Measurements from ENCODE around the gene GPD2. TPM values are rescaled to one million over a fixed set of nuclear protein-coding genes. Genes with fewer than 3 reads are reported as not detected.

Gene GPD2
- total RNA-seq: 43.3 and 49.5 TPM in 2 replicates
- long read RNA-seq, full-length matches to known transcripts: 42 of 65 reads
- long read RNA-seq, partial matches to known transcripts: 6 of 65 reads
- long read RNA-seq, other reads (novel, unspliced or antisense): 17 of 65 reads

- peak; percentile 76 for DNase-seq (ENCODE audit: low spot score, unreplicated experiment)
- TF ChIP-seq CTCF (IDR thresholded peaks at IDR 0.05; ENCODE audit: unreplicated experiment): peak; percentile 26
- Mint-ChIP-seq H3K36me3 (ENCODE audit: insufficient read depth) (peaks cover 3% of the 10 kb centered on the region), H3K4me3 (ENCODE audit: low read depth) (peak within 1 kb of the TSS; percentile 82), H3K4me1 (ENCODE audit: low read depth) (peaks cover 38% of the 10 kb centered on the region), H3K9me3 (ENCODE audit: low read depth) (no peaks in the 10 kb centered on the region), H3K27me3 (no peaks in the 10 kb centered on the region), H3K27ac (peak within 1 kb of the TSS; percentile 94)
Measured at GRCh38 chr2:156435718-156436496, at the start of gene GPD2. Gene GPD2, plus strand, starts transcription at chr2:156436379. Its CDS starts 39,727 bp downstream, at chr2:156476106.

- no peak for DNase-seq (ENCODE audit: low spot score, unreplicated experiment)
- no peaks in the 10 kb centered on the region for H3K36me3 Mint-ChIP-seq (ENCODE audit: insufficient read depth)
- H3K27me3 Mint-ChIP-seq: no peaks in the 10 kb centered on the region
Measured at GRCh38 chr2:156394033-156394741, 42.0 kb upstream of the GPD2 start.

GRCh38 chr2:156396126-156396525 lies 40.1 kb upstream of the GPD2 start:
- Mint-ChIP-seq H3K4me1 (ENCODE audit: low read depth) (peaks cover 11% of the 10 kb centered on the region), H3K27ac (no peak overlapping the region), H3K4me3 (ENCODE audit: low read depth) (no peak overlapping the region), H3K27me3 (no peaks in the 10 kb centered on the region), H3K36me3 (ENCODE audit: insufficient read depth) (no peaks in the 10 kb centered on the region), H3K9me3 (ENCODE audit: low read depth) (no peaks in the 10 kb centered on the region)
- no peak for TF ChIP-seq CTCF (IDR thresholded peaks at IDR 0.05; ENCODE audit: unreplicated experiment)
- no peak for DNase-seq (ENCODE audit: low spot score, unreplicated experiment)

More at GRCh38 chr2:156394033-156394741, 42.0 kb upstream of the GPD2 start:
- Mint-ChIP-seq H3K27ac (no peak overlapping the region), H3K9me3 (ENCODE audit: low read depth) (no peaks in the 10 kb centered on the region), H3K4me3 (ENCODE audit: low read depth) (no peak overlapping the region), H3K4me1 (ENCODE audit: low read depth) (peaks cover 2% of the 10 kb centered on the region)
- no peak for TF ChIP-seq CTCF (IDR thresholded peaks at IDR 0.05; ENCODE audit: unreplicated experiment)

GRCh38 chr2:156397229-156397628 lies 39.0 kb upstream of the GPD2 start:
- no peak for TF ChIP-seq CTCF (IDR thresholded peaks at IDR 0.05; ENCODE audit: unreplicated experiment)
- H3K27me3 Mint-ChIP-seq: no peaks in the 10 kb centered on the region
- peaks cover 16% of the 10 kb centered on the region for H3K4me1 Mint-ChIP-seq (ENCODE audit: low read depth)
- H3K36me3 Mint-ChIP-seq (ENCODE audit: insufficient read depth): no peaks in the 10 kb centered on the region
- H3K9me3 Mint-ChIP-seq (ENCODE audit: low read depth): no peaks in the 10 kb centered on the region
- no peak for DNase-seq (ENCODE audit: low spot score, unreplicated experiment)
- no peak overlapping the region for H3K4me3 Mint-ChIP-seq (ENCODE audit: low read depth)
- H3K27ac Mint-ChIP-seq: peak overlapping the region; percentile 29

- no peak overlapping the region for H3K4me3 Mint-ChIP-seq (ENCODE audit: low read depth)
- no peaks in the 10 kb centered on the region for H3K9me3 Mint-ChIP-seq (ENCODE audit: low read depth)
- no peak for DNase-seq (ENCODE audit: low spot score, unreplicated experiment)
- no peak overlapping the region for H3K27ac Mint-ChIP-seq
- no peaks in the 10 kb centered on the region for H3K27me3 Mint-ChIP-seq
- TF ChIP-seq CTCF (IDR thresholded peaks at IDR 0.05; ENCODE audit: unreplicated experiment): no peak
- H3K4me1 Mint-ChIP-seq (ENCODE audit: low read depth): peaks cover 17% of the 10 kb centered on the region
- H3K36me3 Mint-ChIP-seq (ENCODE audit: insufficient read depth): no peaks in the 10 kb centered on the region
Measured at GRCh38 chr2:156398176-156398575, 38.0 kb upstream of the GPD2 start.

All from progenitor cell of endocrine pancreas (in vitro differentiated cells).